Epithelial cell of esophagus (primary cell): ENCODE results near the gene KBTBD8.

Experiments
- DNase-seq: peaks from one replicate; pipeline ENCODE4 v3.0.0; 2010; ENCODE audit warnings: low read depth
- H3K4me3 ChIP-seq: 2 replicates; pipeline ENCODE4 v1.5.1; 2011; ENCODE audit warnings: mild to moderate bottlenecking, low read length, control low read depth
- TF ChIP-seq, protein P1 (sequence below): IDR thresholded peaks from 2 replicates; pipeline ENCODE4 v1.5.1; 2011; ENCODE audit warnings: low read depth, mild to moderate bottlenecking, low read length, control low read depth, inconsistent platforms; ENCODE audit not compliant: insufficient read depth; ENCODE audit errors: missing control alignments

KBTBD8 gene

GRCh38 chr3:67006460-67006859 lies 8.4 kb downstream of the KBTBD8 start:
- TF ChIP-seq, protein P1, sequence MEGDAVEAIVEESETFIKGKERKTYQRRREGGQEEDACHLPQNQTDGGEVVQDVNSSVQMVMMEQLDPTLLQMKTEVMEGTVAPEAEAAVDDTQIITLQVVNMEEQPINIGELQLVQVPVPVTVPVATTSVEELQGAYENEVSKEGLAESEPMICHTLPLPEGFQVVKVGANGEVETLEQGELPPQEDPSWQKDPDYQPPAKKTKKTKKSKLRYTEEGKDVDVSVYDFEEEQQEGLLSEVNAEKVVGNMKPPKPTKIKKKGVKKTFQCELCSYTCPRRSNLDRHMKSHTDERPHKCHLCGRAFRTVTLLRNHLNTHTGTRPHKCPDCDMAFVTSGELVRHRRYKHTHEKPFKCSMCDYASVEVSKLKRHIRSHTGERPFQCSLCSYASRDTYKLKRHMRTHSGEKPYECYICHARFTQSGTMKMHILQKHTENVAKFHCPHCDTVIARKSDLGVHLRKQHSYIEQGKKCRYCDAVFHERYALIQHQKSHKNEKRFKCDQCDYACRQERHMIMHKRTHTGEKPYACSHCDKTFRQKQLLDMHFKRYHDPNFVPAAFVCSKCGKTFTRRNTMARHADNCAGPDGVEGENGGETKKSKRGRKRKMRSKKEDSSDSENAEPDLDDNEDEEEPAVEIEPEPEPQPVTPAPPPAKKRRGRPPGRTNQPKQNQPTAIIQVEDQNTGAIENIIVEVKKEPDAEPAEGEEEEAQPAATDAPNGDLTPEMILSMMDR, result no peak
- no peak overlapping the region for H3K4me3 ChIP-seq
- DNase-seq, result no peak

DNA sequence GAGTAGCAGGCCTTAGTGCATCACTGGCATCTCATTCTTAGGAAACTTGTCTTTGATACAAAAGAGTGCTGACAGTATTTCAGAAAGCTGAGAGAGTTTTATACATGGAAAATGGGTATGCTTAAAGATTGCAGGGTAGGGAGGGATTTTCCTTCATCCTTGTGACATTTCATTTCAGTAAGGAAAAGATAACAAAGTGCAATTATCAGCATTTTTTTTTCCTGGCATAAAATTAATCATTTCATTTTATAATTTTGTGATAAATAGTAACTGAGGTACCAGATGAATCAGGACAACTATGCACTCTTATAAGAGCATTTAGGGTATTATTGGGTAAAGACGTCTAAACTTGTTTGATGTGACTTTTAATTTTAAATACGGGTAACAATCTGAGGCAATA lies 10.3 kb downstream of the KBTBD8 start:
- no peak for DNase-seq
- TF ChIP-seq, protein P1, result no peak
- H3K4me3 ChIP-seq, result no peak overlapping the region

GRCh38 chr3:67009716-67010115 lies 11.6 kb downstream of the KBTBD8 start:
- TF ChIP-seq, protein P1, result no peak
- no peak for DNase-seq
- H3K4me3 ChIP-seq, result no peak overlapping the region

- no peak for DNase-seq
- H3K4me3 ChIP-seq, result no peak overlapping the region
- TF ChIP-seq, protein P1, result no peak
Observed at GRCh38 chr3:67011414-67012131, 13.5 kb downstream of the KBTBD8 start.

GRCh38 chr3:67012564-67012963 lies 14.5 kb downstream of the KBTBD8 start:
- TF ChIP-seq, protein P1, result no peak
- DNase-seq, result no peak
- H3K4me3 ChIP-seq, result no peak overlapping the region

DNA sequence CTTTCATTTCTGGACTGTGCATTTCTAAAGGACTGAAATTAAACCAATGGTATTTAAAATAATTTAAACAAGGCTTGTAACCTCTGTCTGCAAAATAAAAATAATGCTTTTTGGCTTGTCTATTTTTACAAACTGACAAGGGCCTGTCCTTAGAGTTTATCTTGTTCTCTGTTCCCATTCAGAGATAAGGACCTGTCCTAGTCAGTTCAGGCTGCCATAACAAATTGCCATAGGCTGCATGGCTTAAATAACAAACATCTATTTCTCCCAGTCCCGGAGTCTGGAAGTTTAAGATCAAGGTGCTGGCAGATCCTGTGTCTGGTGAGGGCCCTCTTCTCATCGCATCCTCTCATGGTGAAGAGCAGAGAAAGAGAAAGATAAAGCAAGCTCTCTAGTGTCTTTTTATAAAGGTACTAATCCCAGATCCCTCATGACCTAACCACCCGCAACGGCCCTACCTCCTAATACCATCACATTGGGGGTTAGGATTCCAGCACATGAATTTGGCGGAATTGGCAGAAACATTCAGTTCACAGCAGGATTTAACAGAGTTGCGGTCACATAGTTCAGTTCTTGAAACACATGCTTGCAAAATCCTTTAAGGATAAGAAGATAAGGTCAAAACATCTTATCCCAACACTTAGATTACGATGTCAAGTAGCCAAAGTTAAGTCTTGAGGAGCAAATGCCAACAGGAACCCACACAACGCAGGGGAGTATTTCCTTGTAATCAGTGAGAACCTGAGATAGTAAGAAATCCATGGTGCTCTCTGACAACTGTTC lies 17.8 kb downstream of the KBTBD8 start:
- H3K4me3 ChIP-seq, result no peak overlapping the region
- DNase-seq, result no peak
- TF ChIP-seq, protein P1, result no peak

- no peak overlapping the region for H3K4me3 ChIP-seq
- no peak for DNase-seq
- TF ChIP-seq, protein P1, result no peak
Observed at GRCh38 chr3:67016522-67017080, 18.5 kb downstream of the KBTBD8 start.
